Measurements from ENCODE around the gene COPG1. TPM values are rescaled to one million over a fixed set of nuclear protein-coding genes. Genes with fewer than 3 reads are reported as not detected.

The COPG1 gene
- total and polyA plus RNA-seq, 2 experiments from 2014 or later = 50.0 to 106 TPM

DNA sequence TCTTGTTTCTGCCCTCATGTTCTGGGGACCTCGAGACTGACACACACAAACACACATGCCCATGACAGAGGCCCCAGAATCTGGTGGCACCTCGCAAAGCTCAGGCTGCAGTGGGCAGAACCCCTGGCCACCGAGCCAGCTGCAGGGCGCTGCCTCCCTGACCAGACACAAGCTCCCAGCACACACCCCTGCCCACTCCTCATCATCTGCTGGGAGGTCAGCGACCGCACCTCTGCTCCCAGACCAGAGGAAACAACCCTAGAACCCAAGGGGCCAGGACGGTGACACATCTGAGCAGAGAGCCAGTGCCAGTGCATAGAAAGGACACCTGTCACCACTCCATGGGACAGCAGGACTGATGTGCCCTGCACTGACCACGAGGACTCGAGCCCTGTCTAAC, 72.5 kb downstream of the COPG1 start:
- DNase-seq (ENCODE audit: low spot score) (no peak), ATAC-seq (no peak)
- Histone ChIP-seq H3K27me3 (ENCODE audit: insufficient read depth) (no peaks in the 10 kb centered on the region), H3K4me2 (no peak overlapping the region), H3K4me3 (no peak overlapping the region), H2AFZ (no peak overlapping the region), H3K9me2 (ENCODE audit: insufficient read depth) (no peaks in the 10 kb centered on the region), H3K36me3 (ENCODE audit: insufficient read depth) (no peaks in the 10 kb centered on the region), H3K4me1 (ENCODE audit: insufficient read depth) (no peaks in the 10 kb centered on the region), H3K79me2 (replicated peaks; ENCODE audit: insufficient read depth) (peaks cover 7% of the 10 kb centered on the region; the same call in 1 of the 2 replicates), H4K20me1 (replicated peaks; ENCODE audit: insufficient read depth) (no peaks in the 10 kb centered on the region), H3F3A (replicated peaks; ENCODE audit: low read depth) (no peaks in the 10 kb centered on the region), H3K27ac (ENCODE audit: low read depth) (no peak overlapping the region)
- H3K4me1 Mint-ChIP-seq = peaks cover 3% of the 10 kb centered on the region; the same call in 1 of the 3 replicates
- H3K4me3 Mint-ChIP-seq = no peak overlapping the region
- TF ChIP-seq EZH2 (IDR thresholded peaks at IDR 0.05; ENCODE audit: low read depth, unreplicated experiment) (no peak), STAT1 (IDR thresholded peaks at IDR 0.05; ENCODE audit: unreplicated experiment) (no peak), ZNF462 (CRISPR knock-in tag; IDR thresholded peaks at IDR 0.05) (no peak), ZNF331 (CRISPR knock-in tag; IDR thresholded peaks at IDR 0.05; ENCODE audit: low read depth) (no peak)
- TF ChIP-seq, protein P1, sequence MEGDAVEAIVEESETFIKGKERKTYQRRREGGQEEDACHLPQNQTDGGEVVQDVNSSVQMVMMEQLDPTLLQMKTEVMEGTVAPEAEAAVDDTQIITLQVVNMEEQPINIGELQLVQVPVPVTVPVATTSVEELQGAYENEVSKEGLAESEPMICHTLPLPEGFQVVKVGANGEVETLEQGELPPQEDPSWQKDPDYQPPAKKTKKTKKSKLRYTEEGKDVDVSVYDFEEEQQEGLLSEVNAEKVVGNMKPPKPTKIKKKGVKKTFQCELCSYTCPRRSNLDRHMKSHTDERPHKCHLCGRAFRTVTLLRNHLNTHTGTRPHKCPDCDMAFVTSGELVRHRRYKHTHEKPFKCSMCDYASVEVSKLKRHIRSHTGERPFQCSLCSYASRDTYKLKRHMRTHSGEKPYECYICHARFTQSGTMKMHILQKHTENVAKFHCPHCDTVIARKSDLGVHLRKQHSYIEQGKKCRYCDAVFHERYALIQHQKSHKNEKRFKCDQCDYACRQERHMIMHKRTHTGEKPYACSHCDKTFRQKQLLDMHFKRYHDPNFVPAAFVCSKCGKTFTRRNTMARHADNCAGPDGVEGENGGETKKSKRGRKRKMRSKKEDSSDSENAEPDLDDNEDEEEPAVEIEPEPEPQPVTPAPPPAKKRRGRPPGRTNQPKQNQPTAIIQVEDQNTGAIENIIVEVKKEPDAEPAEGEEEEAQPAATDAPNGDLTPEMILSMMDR (conservative IDR thresholded peaks at IDR 0.05; ENCODE audit: low read depth in 2 of 2) = no peak
- peaks cover 6% of the 10 kb centered on the region; the same call in 2 of the 3 replicates for H3K36me3 Mint-ChIP-seq (ENCODE audit: low read depth)
- no peaks in the 10 kb centered on the region for H3K9me3 Mint-ChIP-seq
- peaks cover 11% of the 10 kb centered on the region for H3K27me3 Mint-ChIP-seq (ENCODE audit: insufficient read depth, low read depth, poor library complexity)
- H3K27ac Mint-ChIP-seq = no peak overlapping the region
